HEK293T (cell line): ENCODE results near the gene TBC1D22A.

Experiments
- ARNT ChIP-seq: fragments of 450-650 bp; IDR thresholded peaks from 2 replicates; pipeline ENCODE4 v1.6.1; 2017; ENCODE audit warnings: mild to moderate bottlenecking
- BHLHE40 ChIP-seq: fragments of 450-650 bp; IDR thresholded peaks from 2 replicates; pipeline ENCODE4 v1.6.1; 2016; ENCODE audit warnings: mild to moderate bottlenecking, moderate library complexity, borderline replicate concordance
- FOXA1 ChIP-seq: fragments of 450-650 bp; IDR thresholded peaks from 2 replicates; pipeline ENCODE4 v1.6.1; 2016; ENCODE audit warnings: mild to moderate bottlenecking
- FOXM1 ChIP-seq: fragments of 450-650 bp; IDR thresholded peaks from 2 replicates; pipeline ENCODE4 v1.6.1; 2017; ENCODE audit warnings: mild to moderate bottlenecking, borderline replicate concordance
- HDGF ChIP-seq: fragments of 450-650 bp; IDR thresholded peaks from 2 replicates; pipeline ENCODE4 v1.6.1; 2017; ENCODE audit warnings: antibody characterized with exemption, borderline replicate concordance
- L3MBTL2 ChIP-seq: fragments of 450-650 bp; conservative IDR thresholded peaks from 2 replicates; pipeline ENCODE4 v1.6.1; 2016; ENCODE audit warnings: mild to moderate bottlenecking
- NFRKB ChIP-seq: fragments of 450-650 bp; IDR thresholded peaks from 2 replicates; pipeline ENCODE4 v1.6.1; 2016; ENCODE audit warnings: mild to moderate bottlenecking, moderate library complexity
- SP1 ChIP-seq: fragments of 450-650 bp; IDR thresholded peaks from 2 replicates; pipeline ENCODE4 v1.6.1; 2017
- SUZ12 ChIP-seq: fragments of 450-650 bp; IDR thresholded peaks from 2 replicates; pipeline ENCODE4 v1.6.1; 2016; ENCODE audit warnings: mild to moderate bottlenecking
- TARDBP ChIP-seq: fragments of 450-650 bp; IDR thresholded peaks from 2 replicates; pipeline ENCODE4 v1.6.1; 2016

DNA sequence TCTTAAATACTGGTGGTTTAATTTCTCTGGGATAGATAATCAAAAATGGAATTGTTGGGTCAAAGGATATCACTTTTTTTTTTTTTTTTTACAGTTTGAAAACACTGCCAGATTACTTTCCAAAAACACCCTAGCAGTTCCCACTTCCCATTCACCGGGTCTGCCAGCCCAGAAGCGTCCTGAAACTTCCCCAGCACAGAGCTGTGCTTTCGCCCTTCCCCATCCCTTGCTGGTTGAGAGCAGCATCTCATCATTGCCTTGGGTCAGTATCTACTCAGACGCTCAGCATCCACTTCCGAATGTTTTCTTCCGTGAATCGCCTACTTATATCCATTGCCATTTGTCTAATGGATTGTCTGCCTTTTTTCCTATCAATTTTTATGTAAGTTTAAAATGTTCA lies 29.9 kb upstream of the TBC1D22A start:
- TF ChIP-seq FOXA1 (no peak), ARNT (no peak), SP1 (no peak), HDGF (no peak), FOXM1 (no peak), SUZ12 (no peak), NFRKB (no peak), BHLHE40 (no peak), TARDBP (no peak), L3MBTL2 (no peak)
